Inflammatory macrophage treated with lipopolysaccharide for 1 hour (primary cell): Measurements from ENCODE around the gene RPS18.

Source experiments
- DNase-seq, 2 donors: peaks; one replicate each; pipeline ENCODE4 v3.0.0-alpha.2; 2020 to 2022

RPS18 gene

GRCh38 chr6:33314943-33315792 lies 43.3 kb downstream of the RPS18 start:
- DNase-seq = no peak

GRCh38 chr6:33315793-33316602 lies 44.1 kb downstream of the RPS18 start:
- DNase-seq = no peak

GRCh38 chr6:33316603-33317418 lies 44.9 kb downstream of the RPS18 start:
- no peak for DNase-seq

- DNase-seq = no peak
Measured at GRCh38 chr6:33317419-33317668, 45.5 kb downstream of the RPS18 start.

- DNase-seq = peak; percentile 98 to 99
Measured at GRCh38 chr6:33317669-33318425, 46.0 kb downstream of the RPS18 start, which contains the start of gene ZBTB22. ZBTB22 (minus strand) TSS chr6:33317744; CDS start chr6:33316916, 828 bp downstream.

GRCh38 chr6:33318426-33319073 lies 46.7 kb downstream of the RPS18 start:
- no peak for DNase-seq

GRCh38 chr6:33319939-33320314 lies 48.1 kb downstream of the RPS18 start:
- no peak for DNase-seq

- peak; percentile 92 to 96 for DNase-seq
Measured at GRCh38 chr6:33320315-33321181, 48.7 kb downstream of the RPS18 start.

- DNase-seq = no peak
Measured at GRCh38 chr6:33321227-33321626, 49.4 kb downstream of the RPS18 start.

GRCh38 chr6:33323623-33323948 lies 51.7 kb downstream of the RPS18 start:
- DNase-seq = no peak

GRCh38 chr6:33324125-33324524 lies 52.2 kb downstream of the RPS18 start:
- DNase-seq = peak in 1 of 2 donors; percentile 35
